Esophagus squamous epithelium (tissue), 5 donors: ENCODE measurements around the gene CLCN1. TPM values are rescaled to one million over a fixed set of nuclear protein-coding genes. Genes with fewer than 3 reads are reported as not detected.

ENCODE experiments used
- DNase-seq: peaks from one replicate; lab custom pipeline; 2025; lab: John Stamatoyannopoulos, UW
- H3K27ac ChIP-seq, 4 donors: fragments of 200-600 bp; sonication (generic); one replicate each; pipeline ENCODE4 v1.5.1; 2016 to 2019; ENCODE audit warnings: mild to moderate bottlenecking in 1 of 4
- H3K27me3 ChIP-seq, 4 donors: fragments of 200-600 bp; sonication (generic); 1 replicate in 3 of 4; 2 replicates in 1 of 4; pipeline versions ENCODE4 v1.5.1 to v1.6.0; 2017 to 2021; ENCODE audit warnings: antibody characterized with exemption in 1 of 4
- H3K36me3 ChIP-seq, 3 donors: fragments of 200-600 bp; sonication (generic); one replicate each; pipeline ENCODE4 v1.5.1; 2016 to 2019
- H3K4me1 ChIP-seq, 3 donors: fragments of 200-600 bp; sonication (generic); one replicate each; pipeline ENCODE4 v1.5.1; 2017 to 2019
- H3K4me3 ChIP-seq, 4 donors: fragments of 200-600 bp; sonication (generic); 1 replicate in 3 of 4; 2 replicates in 1 of 4; pipeline ENCODE4 v1.5.1; 2016 to 2019; ENCODE audit warnings: mild to moderate bottlenecking in 2 of 4, moderate library complexity in 1 of 4
- H3K9me3 ChIP-seq, 3 donors: fragments of 200-600 bp; sonication (generic); one replicate each; pipeline ENCODE4 v1.5.1; 2016 to 2019
- CTCF ChIP-seq, 6 experiments: fragments of 450-650 bp in 4 of 6; fragments of 200-600 bp in 2 of 6; sonication (generic) in 2 of 6; IDR thresholded peaks; one replicate each; pipeline ENCODE4 v1.5.1; 2016 to 2019; ENCODE audit warnings: antibody characterized with exemption in 6 of 6, mild to moderate bottlenecking in 4 of 6, moderate library complexity in 4 of 6
- POLR2A ChIP-seq, 4 donors: fragments of 450-650 bp; IDR thresholded peaks; one replicate each; pipeline ENCODE4 v1.6.1; 2017; ENCODE audit warnings: antibody characterized with exemption in 4 of 4, mild to moderate bottlenecking in 4 of 4, moderate library complexity in 3 of 4
- WGBS, 2 donors: methylation state at CpG; one replicate each; pipeline ENCODE4 v1.1.5; 2018; 5-methylcytosine and 5-hydroxymethylcytosine counted together
- intact Hi-C: fragments of 100-400 bp; cut with DNase I; formaldehyde crosslinking; loops from one replicate; pipeline ENCODE4 v1.15.0; 2022
- total RNA-seq, 4 donors: library from RNA; depleted of rRNA; stranded (reverse); fragments of >200 nt; gene quantifications; one replicate each; pipeline ENCODE4 v1.1.0, GENCODE V29; 2016
- donor health status: DM: yes; HTN: yes; CAD: no.

The CLCN1 gene
- total RNA-seq, 4 donors from 2014 or later, result under 0.01 to 0.91 (median 0.13) TPM; not detected in 1

GRCh38 chr7:143363016-143363937, 47.4 kb downstream of the CLCN1 start:
- H3K4me3 ChIP-seq, result peak overlapping the region in 3 of 4 donors; percentile 53 to 69 (median 68)
- no peak for DNase-seq
- no peaks in the 10 kb centered on the region for H3K9me3 ChIP-seq
- H3K27ac ChIP-seq, result no peak overlapping the region
- intact Hi-C loops, result no loop called here
- 63 to 80% methylated on average over 9 to 15 of the region's 19 CpGs for WGBS, 2 donors
- TF ChIP-seq CTCF (IDR thresholded peaks at IDR 0.05) (no peak), POLR2A (IDR thresholded peaks at IDR 0.05) (no peak)
- no peaks in the 10 kb centered on the region for H3K36me3 ChIP-seq
- H3K4me1 ChIP-seq, result peaks cover 8 to 22% (median 15%) of the 10 kb centered on the region in 3 donors
- H3K27me3 ChIP-seq, result peaks cover 3 to 71% (median 12%) of the 10 kb centered on the region in 4 donors

- H3K9me3 ChIP-seq, result no peaks in the 10 kb centered on the region
- no peak overlapping the region for H3K4me3 ChIP-seq
- intact Hi-C loops, result no loop called here
- H3K4me1 ChIP-seq, result peaks cover 4 to 14% (median 7%) of the 10 kb centered on the region in 3 donors
- TF ChIP-seq POLR2A (IDR thresholded peaks at IDR 0.05) (no peak), CTCF (IDR thresholded peaks at IDR 0.05) (no peak)
- H3K36me3 ChIP-seq, result no peaks in the 10 kb centered on the region
- WGBS, 2 donors, result 45 to 79% methylated on average over 2 to 4 of the region's 4 CpGs
- H3K27me3 ChIP-seq, result peaks cover under 1 to 29% (median 7%) of the 10 kb centered on the region in 4 donors
- no peak overlapping the region for H3K27ac ChIP-seq
- no peak for DNase-seq
These were observed 52.1 kb downstream of the CLCN1 start for GRCh38 chr7:143367972-143368371.

- Histone ChIP-seq H3K9me3 (no peaks in the 10 kb centered on the region), H3K27ac (no peak overlapping the region), H3K27me3 (peaks cover 0 to 25% (median 3%) of the 10 kb centered on the region in 4 donors), H3K4me3 (no peak overlapping the region), H3K4me1 (peaks cover 4 to 12% (median 7%) of the 10 kb centered on the region in 3 donors), H3K36me3 (no peaks in the 10 kb centered on the region)
- intact Hi-C loops, result no loop called here
- 88 to 91% methylated on average over 1 of the region's 1 CpG for WGBS, 2 donors
- no peak for DNase-seq
- TF ChIP-seq POLR2A (IDR thresholded peaks at IDR 0.05) (no peak), CTCF (IDR thresholded peaks at IDR 0.05) (no peak)
These were observed 52.5 kb downstream of the CLCN1 start for GRCh38 chr7:143368387-143368786.

- TF ChIP-seq CTCF (IDR thresholded peaks at IDR 0.05) (no peak), POLR2A (IDR thresholded peaks at IDR 0.05) (no peak)
- Histone ChIP-seq H3K4me1 (peaks cover 4 to 17% (median 11%) of the 10 kb centered on the region in 3 donors), H3K4me3 (no peak overlapping the region), H3K27ac (no peak overlapping the region), H3K9me3 (no peaks in the 10 kb centered on the region), H3K27me3 (peaks cover 0 to 9% (median 0%) of the 10 kb centered on the region in 4 donors), H3K36me3 (no peaks in the 10 kb centered on the region)
- WGBS, 2 donors, result 83 to 88% methylated on average over 11 to 12 of the region's 12 CpGs
- no peak for DNase-seq
- intact Hi-C loops, result no loop called here
These were observed 54.1 kb downstream of the CLCN1 start for GRCh38 chr7:143369678-143370651.
